Gastrocnemius medialis (tissue), 4 donors: Measurements from ENCODE around the gene TMEM117. TPM values are rescaled to one million over a fixed set of nuclear protein-coding genes. Genes with fewer than 3 reads are reported as not detected.

Source experiments
- ATAC-seq, 2 donors: fragments of 150-250 bp; one replicate each; pipeline ENCODE4 v1.9.1; 2016
- DNase-seq, 2 donors: peaks; one replicate each; pipeline ENCODE4 v3.0.0-alpha.2; 2019
- H3K27ac ChIP-seq, 4 donors: fragments of 200-600 bp; sonication (generic); 1 replicate in 1 of 4; 2 replicates in 3 of 4; pipeline ENCODE4 v1.5.1; 2016 to 2018; ENCODE audit warnings: mild to moderate bottlenecking in 2 of 4, moderate library complexity in 1 of 4
- H3K27me3 ChIP-seq, 3 donors: fragments of 200-600 bp; sonication (generic) in 2 of 3; 1 replicate in 1 of 3; 2 replicates in 2 of 3; pipeline versions ENCODE4 v1.5.1 to v1.6.0; 2016 to 2019; ENCODE audit warnings: mild to moderate bottlenecking in 1 of 3, moderate library complexity in 1 of 3
- H3K36me3 ChIP-seq, 2 donors: fragments of 200-600 bp; sonication (generic) in 1 of 2; one replicate each; pipeline ENCODE4 v1.5.1; 2017 to 2018
- H3K4me1 ChIP-seq, 2 donors: fragments of 200-600 bp; sonication (generic) in 1 of 2; one replicate each; pipeline ENCODE4 v1.5.1; 2016 to 2017; ENCODE audit warnings: mild to moderate bottlenecking in 2 of 2
- H3K4me3 ChIP-seq, 4 donors: fragments of 200-600 bp; sonication (generic) in 3 of 4; 1 replicate in 1 of 4; 2 replicates in 3 of 4; pipeline ENCODE4 v1.5.1; 2016 to 2019; ENCODE audit warnings: mild to moderate bottlenecking in 2 of 4
- H3K9me3 ChIP-seq, 3 donors: fragments of 200-600 bp; sonication (generic) in 2 of 3; 1 replicate in 1 of 3; 2 replicates in 2 of 3; pipeline ENCODE4 v1.5.1; 2016 to 2019
- CTCF ChIP-seq, 5 experiments: fragments of 450-650 bp in 3 of 5; fragments of 200-600 bp in 2 of 5; sonication (generic) in 2 of 5; IDR thresholded peaks in 4 of 5; conservative IDR thresholded peaks in 1 of 5; 1 replicate in 4 of 5; 2 replicates in 1 of 5; pipeline ENCODE4 v1.5.1; 2016 to 2019; ENCODE audit warnings: antibody characterized with exemption in 5 of 5, mild to moderate bottlenecking in 3 of 5, moderate library complexity in 3 of 5
- POLR2A ChIP-seq, 2 donors: fragments of 450-650 bp; IDR thresholded peaks; one replicate each; pipeline ENCODE4 v1.6.1; 2017; ENCODE audit warnings: antibody characterized with exemption in 2 of 2, mild to moderate bottlenecking in 2 of 2, moderate library complexity in 2 of 2
- in situ Hi-C, 4 donors: fragments of 200-750 bp; cut with MboI; loops; one replicate each; pipeline versions ENCODE4 v1.15.0 to v1.8.0; 2017; ENCODE audit warnings: low sequenced_read_pairs in 4 of 4
- intact Hi-C: fragments of 100-400 bp; cut with DNase I; formaldehyde crosslinking; loops from one replicate; pipeline ENCODE4 v1.15.1; 2023; ENCODE audit warnings: low total_unique reads
- total RNA-seq, 4 donors: library from RNA; depleted of rRNA; stranded (reverse); fragments of >200 nt; gene quantifications; one replicate each; pipeline versions ENCODE4 v1.1.0 to v1.2.3, GENCODE V29; 2016

TMEM117 gene
- total RNA-seq, 4 donors from 2014 or later = 3.5 to 19.4 (median 6.1) TPM

GRCh38 chr12:44154128-44154527, 318.2 kb downstream of the TMEM117 start:
- H3K36me3 ChIP-seq = no peaks in the 10 kb centered on the region
- H3K27ac ChIP-seq = no peak overlapping the region
- no peak for DNase-seq
- TF ChIP-seq CTCF (IDR thresholded peaks at IDR 0.05 in 4 of 5, conservative IDR thresholded peaks at IDR 0.05 in 1 of 5) (no peak), POLR2A (IDR thresholded peaks at IDR 0.05) (no peak)
- intact Hi-C loops (no loop called here), in situ Hi-C loops (no loop called here)
- ATAC-seq = peak; percentile 87 to 88
- H3K27me3 ChIP-seq = no peaks in the 10 kb centered on the region
- H3K4me3 ChIP-seq = peak overlapping the region in 2 of 4 donors; percentile 36 to 39
- no peaks in the 10 kb centered on the region for H3K9me3 ChIP-seq
- peaks cover 0 to 22% of the 10 kb centered on the region in 2 donors for H3K4me1 ChIP-seq

DNA sequence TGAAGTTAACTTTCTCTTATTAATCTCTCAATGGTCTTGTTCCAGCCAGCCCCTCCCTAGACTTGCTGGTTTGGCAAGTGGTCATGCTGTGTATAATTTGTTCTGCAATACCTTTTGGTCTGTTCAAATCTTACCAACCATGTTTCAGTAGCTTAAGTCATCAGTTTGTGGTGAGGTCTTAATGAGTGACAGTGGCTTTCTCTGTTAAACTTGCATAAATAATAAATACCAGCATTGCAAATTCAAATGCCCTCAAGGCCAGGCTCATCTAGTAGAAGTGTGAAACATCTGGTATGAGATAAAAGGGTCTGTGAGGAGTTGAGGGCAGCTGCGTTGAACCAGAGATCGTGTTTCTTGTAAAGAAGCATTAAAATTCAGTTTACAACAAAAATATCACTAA, 319.5 kb downstream of the TMEM117 start:
- H3K36me3 ChIP-seq = no peaks in the 10 kb centered on the region
- intact Hi-C loops (no loop called here), in situ Hi-C loops (no loop called here)
- H3K9me3 ChIP-seq = no peaks in the 10 kb centered on the region
- H3K4me3 ChIP-seq = no peak overlapping the region
- H3K27ac ChIP-seq = no peak overlapping the region
- no peak for DNase-seq
- H3K27me3 ChIP-seq = no peaks in the 10 kb centered on the region
- H3K4me1 ChIP-seq = peaks cover 0 to 22% of the 10 kb centered on the region in 2 donors
- no peak for ATAC-seq
- TF ChIP-seq POLR2A (IDR thresholded peaks at IDR 0.05) = no peak
- no peak for TF ChIP-seq CTCF (IDR thresholded peaks at IDR 0.05 in 4 of 5, conservative IDR thresholded peaks at IDR 0.05 in 1 of 5)

- Histone ChIP-seq H3K4me3 (no peak overlapping the region), H3K9me3 (no peaks in the 10 kb centered on the region), H3K4me1 (peaks cover 0 to 22% of the 10 kb centered on the region in 2 donors), H3K27me3 (no peaks in the 10 kb centered on the region), H3K36me3 (no peaks in the 10 kb centered on the region), H3K27ac (no peak overlapping the region)
- in situ Hi-C loops = no loop called here
- TF ChIP-seq POLR2A (IDR thresholded peaks at IDR 0.05) (no peak), CTCF (IDR thresholded peaks at IDR 0.05 in 4 of 5, conservative IDR thresholded peaks at IDR 0.05 in 1 of 5) (no peak)
- intact Hi-C loops = no loop called here
- no peak for ATAC-seq
- DNase-seq = no peak
Measured at GRCh38 chr12:44157359-44157758, 321.5 kb downstream of the TMEM117 start.

- Histone ChIP-seq H3K4me3 (no peak overlapping the region), H3K27ac (no peak overlapping the region), H3K27me3 (no peaks in the 10 kb centered on the region), H3K36me3 (no peaks in the 10 kb centered on the region), H3K4me1 (peaks cover 0 to 21% of the 10 kb centered on the region in 2 donors), H3K9me3 (no peaks in the 10 kb centered on the region)
- DNase-seq (no peak), ATAC-seq (no peak)
- in situ Hi-C loops = no loop called here
- intact Hi-C loops = no loop called here
- TF ChIP-seq POLR2A (IDR thresholded peaks at IDR 0.05) (no peak), CTCF (IDR thresholded peaks at IDR 0.05 in 4 of 5, conservative IDR thresholded peaks at IDR 0.05 in 1 of 5) (no peak)
Measured at GRCh38 chr12:44158746-44159145, 322.9 kb downstream of the TMEM117 start.

DNA sequence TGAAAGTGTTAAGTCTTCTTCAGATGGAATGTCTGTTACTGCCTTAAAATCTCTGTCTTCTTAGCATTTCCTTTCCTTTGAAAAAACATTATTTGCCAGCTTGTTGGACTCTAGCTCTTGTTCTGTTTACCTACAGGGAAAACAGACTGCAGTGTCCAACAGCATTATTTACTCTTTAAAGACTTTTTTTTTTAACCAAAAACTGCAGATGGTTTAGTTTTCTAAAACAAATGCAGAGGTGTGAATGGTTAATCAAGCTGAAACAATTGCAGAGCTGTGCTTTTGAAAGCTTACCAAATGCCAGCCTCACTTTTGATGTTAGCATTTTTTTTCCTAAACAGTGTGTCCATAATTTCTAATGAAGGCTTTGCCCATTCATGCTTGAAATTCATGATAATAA, 323.3 kb downstream of the TMEM117 start:
- TF ChIP-seq POLR2A (IDR thresholded peaks at IDR 0.05) = no peak
- TF ChIP-seq CTCF (IDR thresholded peaks at IDR 0.05 in 4 of 5, conservative IDR thresholded peaks at IDR 0.05 in 1 of 5) = no peak
- Histone ChIP-seq H3K36me3 (no peaks in the 10 kb centered on the region), H3K27ac (no peak overlapping the region), H3K4me3 (no peak overlapping the region), H3K4me1 (peaks cover 0 to 16% of the 10 kb centered on the region in 2 donors), H3K27me3 (no peaks in the 10 kb centered on the region), H3K9me3 (no peaks in the 10 kb centered on the region)
- intact Hi-C loops (no loop called here), in situ Hi-C loops (no loop called here)
- DNase-seq = no peak
- no peak for ATAC-seq
